GM21381 (cell line): Measurements from ENCODE around the gene ADAMTSL1.

Experiments
- ATAC-seq: cut with Tn5 transposase; IDR thresholded peaks from one replicate; pipeline ENCODE4 v1.9.1; 2021; ENCODE audit warnings: mild to moderate bottlenecking, moderate library complexity; ENCODE audit not compliant: unreplicated experiment

ADAMTSL1 gene

GRCh38 chr9:18604767-18605730 lies 131.1 kb downstream of the ADAMTSL1 start:
- ATAC-seq = no peak

- ATAC-seq = no peak
Measured at GRCh38 chr9:18605766-18606180, 131.8 kb downstream of the ADAMTSL1 start.

GRCh38 chr9:18606281-18606680 lies 132.3 kb downstream of the ADAMTSL1 start:
- no peak for ATAC-seq

GRCh38 chr9:18606846-18607245 lies 132.9 kb downstream of the ADAMTSL1 start:
- ATAC-seq = no peak

GRCh38 chr9:18608371-18608770 lies 134.4 kb downstream of the ADAMTSL1 start:
- no peak for ATAC-seq

GRCh38 chr9:18610956-18611355 lies 137.0 kb downstream of the ADAMTSL1 start:
- no peak for ATAC-seq

GRCh38 chr9:18611971-18612370 lies 138.0 kb downstream of the ADAMTSL1 start:
- no peak for ATAC-seq

- no peak for ATAC-seq
Measured at GRCh38 chr9:18614116-18614515, 140.2 kb downstream of the ADAMTSL1 start.

- ATAC-seq = no peak
Measured at GRCh38 chr9:18614651-18615050, 140.7 kb downstream of the ADAMTSL1 start.

- no peak for ATAC-seq
Measured at GRCh38 chr9:18616976-18617375, 143.0 kb downstream of the ADAMTSL1 start.

GRCh38 chr9:18617759-18618158 lies 143.8 kb downstream of the ADAMTSL1 start:
- no peak for ATAC-seq

- no peak for ATAC-seq
Measured at GRCh38 chr9:18618862-18619261, 144.9 kb downstream of the ADAMTSL1 start.

- no peak for ATAC-seq
Measured at GRCh38 chr9:18622186-18622836, 148.4 kb downstream of the ADAMTSL1 start.

GRCh38 chr9:18623221-18624079 lies 149.5 kb downstream of the ADAMTSL1 start:
- no peak for ATAC-seq

- no peak for ATAC-seq
Measured at GRCh38 chr9:18626046-18626698, 152.2 kb downstream of the ADAMTSL1 start.

- no peak for ATAC-seq
Measured at GRCh38 chr9:18629136-18629535, 155.2 kb downstream of the ADAMTSL1 start.

GRCh38 chr9:18632632-18633403 lies 158.9 kb downstream of the ADAMTSL1 start:
- no peak for ATAC-seq

- no peak for ATAC-seq
Measured at GRCh38 chr9:18636781-18637180, 162.8 kb downstream of the ADAMTSL1 start.

- ATAC-seq = no peak
Measured at GRCh38 chr9:18638371-18639249, 164.7 kb downstream of the ADAMTSL1 start.
